Nephron progenitor cell (in vitro differentiated cells): ENCODE results near the gene ANXA5.
A peak's percentile ranks its signal among the peaks of the same experiment; 100 is the strongest.

ENCODE experiments used
- DNase-seq: peaks from one replicate; pipeline ENCODE4 v3.0.0; 2021
- H3K27ac Mint-ChIP-seq: 2 replicates; pipeline ENCODE4 v1.8.0; 2021; ENCODE audit warnings: mild to moderate bottlenecking, moderate library complexity, mixed read lengths
- H3K27me3 Mint-ChIP-seq: 2 replicates; pipeline ENCODE4 v1.8.0; 2021; ENCODE audit warnings: mild to moderate bottlenecking, low read depth, mixed read lengths; ENCODE audit not compliant: poor library complexity
- H3K36me3 Mint-ChIP-seq: 2 replicates; pipeline ENCODE4 v1.8.0; 2021; ENCODE audit warnings: low read depth, mixed read lengths
- H3K4me1 Mint-ChIP-seq: 2 replicates; pipeline ENCODE4 v1.8.0; 2021; ENCODE audit warnings: mixed read lengths
- H3K4me3 Mint-ChIP-seq: 2 replicates; pipeline ENCODE4 v1.8.0; 2021; ENCODE audit warnings: mild to moderate bottlenecking, moderate library complexity, mixed read lengths
- H3K9me3 Mint-ChIP-seq: 2 replicates; pipeline ENCODE4 v1.8.0; 2021; ENCODE audit warnings: mild to moderate bottlenecking, moderate library complexity, mixed read lengths
- CTCF ChIP-seq: fragments of 200-600 bp; sonication (generic); IDR thresholded peaks from 2 replicates; pipeline ENCODE4 v1.5.0; 2021; ENCODE audit warnings: antibody characterized with exemption

ANXA5 gene

DNA sequence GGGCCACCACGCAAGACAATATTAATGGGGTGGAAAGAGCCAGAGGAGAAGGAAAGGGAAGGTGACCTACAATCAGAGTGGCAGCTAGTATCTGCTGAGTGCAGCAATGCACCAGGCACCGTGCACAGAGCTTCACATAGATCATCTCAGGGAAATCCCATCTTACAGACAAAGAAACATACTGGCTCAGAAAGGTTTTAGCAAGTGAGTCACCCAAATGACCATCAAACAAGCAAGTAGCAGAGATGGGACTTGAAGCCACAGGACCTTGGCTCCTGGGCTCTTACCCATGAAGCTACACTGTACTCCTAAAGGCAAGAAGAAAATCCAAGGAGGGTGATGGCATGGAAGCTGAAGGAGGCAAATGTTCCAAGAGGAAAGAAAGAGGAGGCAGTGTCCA lies 6.8 kb downstream of the ANXA5 start:
- H3K36me3 Mint-ChIP-seq = peaks cover 24% of the 10 kb centered on the region
- no peak for TF ChIP-seq CTCF
- no peaks in the 10 kb centered on the region for H3K27me3 Mint-ChIP-seq
- H3K9me3 Mint-ChIP-seq = no peaks in the 10 kb centered on the region
- H3K27ac Mint-ChIP-seq = no peak overlapping the region
- H3K4me3 Mint-ChIP-seq = no peak overlapping the region
- DNase-seq = no peak
- peaks cover 23% of the 10 kb centered on the region for H3K4me1 Mint-ChIP-seq

- Mint-ChIP-seq H3K36me3 (peaks cover 24% of the 10 kb centered on the region), H3K27ac (no peak overlapping the region)
- no peak for TF ChIP-seq CTCF
Measured at GRCh38 chr4:121688701-121689100, 8.1 kb downstream of the ANXA5 start.

DNA sequence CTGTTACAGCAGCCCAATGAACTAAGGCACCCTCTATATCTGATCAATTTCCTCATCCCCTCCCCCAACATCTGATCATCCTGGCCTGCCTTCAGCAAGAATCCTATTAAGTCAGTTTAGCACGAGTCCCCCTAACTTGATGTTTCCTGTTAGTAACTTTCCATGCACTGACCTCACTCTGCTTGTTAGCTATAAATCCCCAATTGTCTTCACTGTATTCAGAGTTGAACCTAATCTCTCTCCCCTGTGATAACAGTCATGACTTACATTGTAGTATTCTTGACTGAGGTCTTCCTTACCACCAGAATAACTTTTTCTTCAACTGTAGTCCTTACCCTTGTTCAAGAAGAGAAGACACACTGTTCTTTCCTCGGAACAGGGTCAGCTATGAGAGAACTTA lies 8.5 kb downstream of the ANXA5 start:
- Mint-ChIP-seq H3K4me3 (no peak overlapping the region), H3K27me3 (no peaks in the 10 kb centered on the region), H3K4me1 (peaks cover 15% of the 10 kb centered on the region), H3K9me3 (no peaks in the 10 kb centered on the region), H3K36me3 (peaks cover 24% of the 10 kb centered on the region), H3K27ac (no peak overlapping the region)
- no peak for DNase-seq
- TF ChIP-seq CTCF = no peak

More at GRCh38 chr4:121688701-121689100, 8.1 kb downstream of the ANXA5 start:
- H3K4me1 Mint-ChIP-seq = peaks cover 19% of the 10 kb centered on the region
- DNase-seq = no peak
- no peak overlapping the region for H3K4me3 Mint-ChIP-seq
- no peaks in the 10 kb centered on the region for H3K27me3 Mint-ChIP-seq
- H3K9me3 Mint-ChIP-seq = no peaks in the 10 kb centered on the region

DNA sequence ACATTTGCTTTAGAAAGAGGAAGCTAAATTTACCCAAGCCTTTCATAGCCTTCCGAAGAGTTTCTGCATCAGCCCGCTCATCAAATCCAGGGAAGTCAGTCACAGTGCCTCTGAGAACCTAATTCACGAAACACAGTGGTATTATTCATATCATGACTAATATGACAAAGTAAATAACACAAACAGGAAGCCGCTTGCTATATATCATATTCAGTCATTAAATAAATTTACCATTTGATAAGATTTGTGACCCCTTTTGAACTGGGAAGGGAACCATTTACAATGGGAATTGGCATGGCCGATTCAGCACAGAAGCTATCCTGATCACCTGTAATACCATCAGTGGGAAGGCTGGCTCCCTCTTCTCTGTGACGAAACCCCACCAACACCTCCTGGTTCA lies 10.5 kb downstream of the ANXA5 start:
- H3K9me3 Mint-ChIP-seq = no peaks in the 10 kb centered on the region
- H3K36me3 Mint-ChIP-seq = peaks cover 14% of the 10 kb centered on the region
- no peak for TF ChIP-seq CTCF
- H3K4me1 Mint-ChIP-seq = no peaks in the 10 kb centered on the region
- no peaks in the 10 kb centered on the region for H3K27me3 Mint-ChIP-seq
- H3K27ac Mint-ChIP-seq = peak overlapping the region; percentile 48
- H3K4me3 Mint-ChIP-seq = no peak overlapping the region
- no peak for DNase-seq

- Mint-ChIP-seq H3K27ac (peak overlapping the region; percentile 72), H3K9me3 (no peaks in the 10 kb centered on the region)
Measured at GRCh38 chr4:121685257-121685656, 11.5 kb downstream of the ANXA5 start.

More at GRCh38 chr4:121685257-121685656, 11.5 kb downstream of the ANXA5 start:
- Mint-ChIP-seq H3K4me1 (no peaks in the 10 kb centered on the region), H3K27me3 (no peaks in the 10 kb centered on the region), H3K36me3 (peaks cover 21% of the 10 kb centered on the region), H3K4me3 (no peak overlapping the region)
- no peak for DNase-seq
- TF ChIP-seq CTCF = no peak
